Osteocyte (in vitro differentiated cells): ENCODE results near the gene ALPK1. TPM values are rescaled to one million over a fixed set of nuclear protein-coding genes. Genes with fewer than 3 reads are reported as not detected.
A peak's percentile ranks its signal among the peaks of the same experiment; 100 is the strongest.

Experiments
- DNase-seq: peaks from one replicate; pipeline ENCODE4 v3.0.0; 2021; ENCODE audit warnings: mixed read lengths; ENCODE audit not compliant: unreplicated experiment; ENCODE audit errors: extremely low spot score
- H3K27ac Mint-ChIP-seq: one replicate; pipeline ENCODE4 v1.8.0; 2021; ENCODE audit warnings: mild to moderate bottlenecking, mixed read lengths; ENCODE audit not compliant: unreplicated experiment
- H3K27me3 Mint-ChIP-seq: one replicate; pipeline ENCODE4 v1.8.0; 2021; ENCODE audit warnings: mixed read lengths; ENCODE audit not compliant: unreplicated experiment
- H3K36me3 Mint-ChIP-seq: one replicate; pipeline ENCODE4 v1.8.0; 2021; ENCODE audit warnings: mixed read lengths; ENCODE audit not compliant: unreplicated experiment
- H3K4me1 Mint-ChIP-seq: one replicate; pipeline ENCODE4 v1.8.0; 2021; ENCODE audit warnings: mixed read lengths; ENCODE audit not compliant: unreplicated experiment
- H3K4me3 Mint-ChIP-seq: one replicate; pipeline ENCODE4 v1.8.0; 2021; ENCODE audit warnings: mild to moderate bottlenecking, moderate library complexity, mixed read lengths; ENCODE audit not compliant: unreplicated experiment
- H3K9me3 Mint-ChIP-seq: one replicate; pipeline ENCODE4 v1.8.0; 2021; ENCODE audit warnings: mixed read lengths; ENCODE audit not compliant: unreplicated experiment
- CTCF ChIP-seq: fragments of 200-600 bp; sonication (generic); IDR thresholded peaks from 2 replicates; pipeline ENCODE4 v1.5.0; 2021; ENCODE audit warnings: antibody characterized with exemption, mild to moderate bottlenecking, moderate library complexity
- long read RNA-seq: library from polyadenylated mRNA; unstranded; transcript quantifications from one replicate; pipeline ENCODE4 v2.0.0, GENCODE V29; 2021
- total RNA-seq: library from RNA; stranded (reverse); gene quantifications from 2 replicates; pipeline ENCODE4 v1.2.1, GENCODE V29; 2021

The ALPK1 gene
- total RNA-seq: 8.3 and 9.1 TPM in 2 replicates
- long read RNA-seq, full-length matches to known transcripts: 3 of 35 reads
- long read RNA-seq, partial matches to known transcripts: 16 of 35 reads
- long read RNA-seq, other reads (novel, unspliced or antisense): 16 of 35 reads

GRCh38 chr4:112296949-112297880 is at the start of gene ALPK1:
Gene ALPK1 (plus strand): TSS chr4:112297369.
- H3K27me3 Mint-ChIP-seq: peaks cover 8% of the 10 kb centered on the region
- H3K9me3 Mint-ChIP-seq: no peaks in the 10 kb centered on the region
- H3K27ac Mint-ChIP-seq: peak within 1 kb of the TSS; percentile 89
- peaks cover 15% of the 10 kb centered on the region for H3K4me1 Mint-ChIP-seq
- TF ChIP-seq CTCF: no peak
- no peak for DNase-seq
- peak within 1 kb of the TSS; percentile 74 for H3K4me3 Mint-ChIP-seq
- H3K36me3 Mint-ChIP-seq: no peaks in the 10 kb centered on the region

- peaks cover 5% of the 10 kb centered on the region for H3K4me1 Mint-ChIP-seq
- no peak overlapping the region for H3K27ac Mint-ChIP-seq
- H3K36me3 Mint-ChIP-seq: peaks cover 10% of the 10 kb centered on the region
Observed at GRCh38 chr4:112251019-112251643, 46.0 kb upstream of the ALPK1 start.

GRCh38 chr4:112252234-112252633 is 44.9 kb upstream of the ALPK1 start:
- peaks cover 5% of the 10 kb centered on the region for H3K4me1 Mint-ChIP-seq
- TF ChIP-seq CTCF: no peak
- H3K9me3 Mint-ChIP-seq: no peaks in the 10 kb centered on the region
- H3K27ac Mint-ChIP-seq: no peak overlapping the region
- DNase-seq: no peak
- H3K36me3 Mint-ChIP-seq: peaks cover 10% of the 10 kb centered on the region
- H3K4me3 Mint-ChIP-seq: no peak overlapping the region
- no peaks in the 10 kb centered on the region for H3K27me3 Mint-ChIP-seq

More at GRCh38 chr4:112251019-112251643, 46.0 kb upstream of the ALPK1 start:
- no peak overlapping the region for H3K4me3 Mint-ChIP-seq
- DNase-seq: no peak
- no peak for TF ChIP-seq CTCF
- H3K9me3 Mint-ChIP-seq: no peaks in the 10 kb centered on the region
- H3K27me3 Mint-ChIP-seq: no peaks in the 10 kb centered on the region

GRCh38 chr4:112253382-112254000 is 43.7 kb upstream of the ALPK1 start:
- no peak for TF ChIP-seq CTCF
- H3K27ac Mint-ChIP-seq: no peak overlapping the region
- DNase-seq: no peak
- no peak overlapping the region for H3K4me3 Mint-ChIP-seq
- H3K4me1 Mint-ChIP-seq: peaks cover 5% of the 10 kb centered on the region
- H3K36me3 Mint-ChIP-seq: peaks cover 10% of the 10 kb centered on the region
- H3K27me3 Mint-ChIP-seq: no peaks in the 10 kb centered on the region
- no peaks in the 10 kb centered on the region for H3K9me3 Mint-ChIP-seq
